CD4-positive, alpha-beta T cell (primary cell): ENCODE measurements around the gene AFF2. TPM values are rescaled to one million over a fixed set of nuclear protein-coding genes. Genes with fewer than 3 reads are reported as not detected.
"Not testable (repeated sequence)": the region's sequence is repeated elsewhere in the genome, so short reads cannot be mapped to it uniquely, and the experiment has no call there.

Source experiments
- ATAC-seq: fragments of 200-7000 bp; cut with Tn5 transposase; one replicate; pipeline ENCODE4 v1.10.0; 2022; ENCODE audit warnings: mild to moderate bottlenecking; ENCODE audit not compliant: poor library complexity
- CTCF ChIA-PET: fragments of 350-600 bp; sonication (Branson Sonifier 250); formaldehyde crosslinking; loops from one replicate; lab custom pipeline; 2021; ENCODE audit warnings: antibody characterized with exemption, inconsistent platforms; lab: Charles Lee
- POLR2A ChIA-PET: fragments of 350-600 bp; sonication (Branson Sonifier 250); formaldehyde crosslinking; loops from one replicate; lab custom pipeline; 2021; ENCODE audit warnings: antibody characterized with exemption, inconsistent platforms; lab: Charles Lee
- DNase-seq, 14 experiments: peaks; one replicate each; pipeline ENCODE4 v3.0.0-alpha.2; 2013 to 2020; ENCODE audit warnings: mixed read lengths in 2 of 14
- H3K27ac ChIP-seq, 2 donors: one replicate each; pipeline versions ENCODE4 v1.5.1 to v1.7.0; 2013; ENCODE audit warnings: low read length in 2 of 2, low read depth in 1 of 2, mild to moderate bottlenecking in 1 of 2
- H3K27me3 ChIP-seq, 2 experiments: 1 replicate in 1 of 2; 2 replicates in 1 of 2; pipeline versions ENCODE4 v1.6.1 to v1.7.0; 2013; ENCODE audit warnings: low read length in 2 of 2, control low read depth in 1 of 2, mild to moderate bottlenecking in 1 of 2, moderate library complexity in 1 of 2; ENCODE audit not compliant: insufficient read depth in 2 of 2, control insufficient read depth in 1 of 2
- H3K36me3 ChIP-seq: one replicate; pipeline ENCODE4 v1.6.1; 2013; ENCODE audit warnings: low read length, control low read depth; ENCODE audit not compliant: insufficient read depth
- H3K4me1 ChIP-seq: one replicate; pipeline ENCODE4 v1.6.1; 2013; ENCODE audit warnings: low read length, control low read depth; ENCODE audit not compliant: insufficient read depth
- H3K4me3 ChIP-seq: one replicate; pipeline ENCODE4 v1.5.1; 2013; ENCODE audit warnings: mild to moderate bottlenecking, low read length, moderate library complexity
- H3K9me3 ChIP-seq, 2 experiments: 1 replicate in 1 of 2; 2 replicates in 1 of 2; pipeline versions ENCODE4 v1.6.1 to v1.7.0; 2013; ENCODE audit warnings: low read length in 2 of 2, mild to moderate bottlenecking in 2 of 2, control low read depth in 1 of 2, moderate library complexity in 1 of 2; ENCODE audit not compliant: control insufficient read depth in 1 of 2, insufficient read depth in 1 of 2
- H3K27ac Mint-ChIP-seq: one replicate; pipeline ENCODE4 v1.8.0; 2020; ENCODE audit warnings: mixed read lengths
- H3K27me3 Mint-ChIP-seq: one replicate; pipeline ENCODE4 v1.8.0; 2021; ENCODE audit warnings: mixed read lengths
- H3K36me3 Mint-ChIP-seq: one replicate; pipeline ENCODE4 v1.8.0; 2021; ENCODE audit warnings: low read depth, mixed read lengths
- H3K4me1 Mint-ChIP-seq: one replicate; pipeline ENCODE4 v1.8.0; 2021; ENCODE audit warnings: low read depth, mixed read lengths
- H3K4me3 Mint-ChIP-seq: one replicate; pipeline ENCODE4 v1.8.0; 2020; ENCODE audit warnings: mild to moderate bottlenecking, mixed read lengths
- H3K9me3 Mint-ChIP-seq: one replicate; pipeline ENCODE4 v1.8.0; 2020; ENCODE audit warnings: mixed read lengths
- CTCF ChIP-seq: fragments of 200-600 bp; IDR thresholded peaks from one replicate; pipeline ENCODE4 v1.8.0; 2022; ENCODE audit warnings: antibody characterized with exemption, mild to moderate bottlenecking
- intact Hi-C, 2 experiments: fragments of 100-400 bp; cut with DNase I in 1 of 2; cut with micrococcal nuclease in 1 of 2; formaldehyde crosslinking; loops; one replicate each; pipeline versions ENCODE4 v1.15.1 to v1.9.0; 2023 to 2025; cut with DNase I, micrococcal nuclease
- total RNA-seq, 174 experiments: library from RNA in 2 of 174; stranded (reverse) in 2 of 174; gene quantifications; one replicate each; pipeline ENCODE4 v1.2.3 and lab custom pipeline; 2021 to 2026

Gene AFF2
- total RNA-seq, 2 experiments from 2014 or later: 5.9 to 6.2 TPM

- Histone ChIP-seq H3K4me1 (no peaks in the 10 kb centered on the region), H3K4me3 (no peak overlapping the region), H3K9me3 (no peaks in the 10 kb centered on the region), H3K27ac (no peak overlapping the region), H3K36me3 (no peaks in the 10 kb centered on the region), H3K27me3 (no peaks in the 10 kb centered on the region)
- H3K4me3 Mint-ChIP-seq: no peak overlapping the region
- intact Hi-C loops: no loop called here
- DNase-seq (no peak), ATAC-seq (no peak)
- no peaks in the 10 kb centered on the region for H3K9me3 Mint-ChIP-seq
- ChIA-PET POLR2A (no interaction called here), CTCF (no interaction called here)
- H3K27ac Mint-ChIP-seq: no peak overlapping the region
- TF ChIP-seq CTCF: no peak
- no peaks in the 10 kb centered on the region for H3K4me1 Mint-ChIP-seq
- H3K36me3 Mint-ChIP-seq: no peaks in the 10 kb centered on the region
- H3K27me3 Mint-ChIP-seq: no peaks in the 10 kb centered on the region
Observed at GRCh38 chrX:148904421-148905111, 404.1 kb downstream of the AFF2 start.

GRCh38 chrX:148905400-148905799 is 405.0 kb downstream of the AFF2 start:
- Histone ChIP-seq H3K4me1 (no peaks in the 10 kb centered on the region), H3K36me3 (no peaks in the 10 kb centered on the region), H3K27me3 (no peaks in the 10 kb centered on the region), H3K9me3 (no peaks in the 10 kb centered on the region), H3K4me3 (no peak overlapping the region), H3K27ac (no peak overlapping the region)
- Mint-ChIP-seq H3K4me3 (no peak overlapping the region), H3K9me3 (no peaks in the 10 kb centered on the region), H3K27ac (no peak overlapping the region), H3K4me1 (no peaks in the 10 kb centered on the region), H3K27me3 (no peaks in the 10 kb centered on the region), H3K36me3 (no peaks in the 10 kb centered on the region)
- DNase-seq (no peak), ATAC-seq (no peak)
- intact Hi-C loops: no loop called here
- CTCF ChIA-PET: no interaction called here
- POLR2A ChIA-PET: no interaction called here
- no peak for TF ChIP-seq CTCF

- CTCF ChIA-PET: not testable (repeated sequence)
Observed at GRCh38 chrX:148906628-148907027, 406.2 kb downstream of the AFF2 start.

GRCh38 chrX:148909758-148910157 is 409.3 kb downstream of the AFF2 start:
- intact Hi-C loops: no loop called here
- H3K27me3 ChIP-seq: no peaks in the 10 kb centered on the region
- Mint-ChIP-seq H3K36me3 (no peaks in the 10 kb centered on the region), H3K4me1 (no peaks in the 10 kb centered on the region), H3K9me3 (no peaks in the 10 kb centered on the region), H3K27ac (no peak overlapping the region), H3K4me3 (no peak overlapping the region), H3K27me3 (no peaks in the 10 kb centered on the region)
- H3K9me3 ChIP-seq: no peaks in the 10 kb centered on the region
- DNase-seq (no peak), ATAC-seq (no peak)
- ChIA-PET CTCF (no interaction called here), POLR2A (no interaction called here)
- H3K36me3 ChIP-seq: no peaks in the 10 kb centered on the region
- no peaks in the 10 kb centered on the region for H3K4me1 ChIP-seq
- no peak overlapping the region for H3K4me3 ChIP-seq
- TF ChIP-seq CTCF: no peak
- H3K27ac ChIP-seq: no peak overlapping the region

More at GRCh38 chrX:148906628-148907027, 406.2 kb downstream of the AFF2 start:
- H3K9me3 Mint-ChIP-seq, H3K27me3 ChIP-seq, ATAC-seq, H3K4me3 Mint-ChIP-seq, H3K27me3 Mint-ChIP-seq, H3K36me3 ChIP-seq, H3K36me3 Mint-ChIP-seq, DNase-seq, POLR2A ChIA-PET, H3K27ac Mint-ChIP-seq, H3K4me3 ChIP-seq, H3K4me1 Mint-ChIP-seq, H3K9me3 ChIP-seq, intact Hi-C loops, H3K27ac ChIP-seq, H3K4me1 ChIP-seq: not testable (repeated sequence)
